HG02678 (cell line): ENCODE measurements around the gene PTGDR2.

Experiments used
- ATAC-seq: cut with Tn5 transposase; IDR thresholded peaks from one replicate; pipeline ENCODE4 v1.9.1; 2021; ENCODE audit warnings: mild to moderate bottlenecking, moderate library complexity; ENCODE audit not compliant: unreplicated experiment

Gene PTGDR2

GRCh38 chr11:60874421-60875365 is 18.9 kb upstream of the PTGDR2 start:
- no peak for ATAC-seq

DNA sequence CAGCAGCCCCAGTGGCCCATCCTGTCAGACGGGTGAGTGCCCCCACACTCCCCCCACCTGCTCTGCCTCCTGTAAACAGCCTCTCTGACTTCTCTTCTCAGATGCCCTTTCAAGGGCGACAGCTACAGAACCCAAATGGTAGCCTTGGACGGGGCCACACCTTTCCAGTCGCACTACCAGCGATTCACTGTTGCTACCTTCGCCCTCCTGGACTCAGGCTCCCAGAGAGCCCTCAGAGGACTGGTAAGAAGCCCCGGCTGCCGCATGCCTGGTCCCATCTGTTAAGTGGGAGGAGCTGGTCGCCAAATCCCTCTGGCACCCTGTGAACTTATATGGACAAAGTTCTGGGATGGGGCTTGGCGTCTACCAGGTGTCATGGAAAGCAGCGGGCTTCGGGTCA is 17.8 kb upstream of the PTGDR2 start:
- ATAC-seq = no peak

- ATAC-seq = no peak
Observed at GRCh38 chr11:60872961-60873524, 17.3 kb upstream of the PTGDR2 start.

DNA sequence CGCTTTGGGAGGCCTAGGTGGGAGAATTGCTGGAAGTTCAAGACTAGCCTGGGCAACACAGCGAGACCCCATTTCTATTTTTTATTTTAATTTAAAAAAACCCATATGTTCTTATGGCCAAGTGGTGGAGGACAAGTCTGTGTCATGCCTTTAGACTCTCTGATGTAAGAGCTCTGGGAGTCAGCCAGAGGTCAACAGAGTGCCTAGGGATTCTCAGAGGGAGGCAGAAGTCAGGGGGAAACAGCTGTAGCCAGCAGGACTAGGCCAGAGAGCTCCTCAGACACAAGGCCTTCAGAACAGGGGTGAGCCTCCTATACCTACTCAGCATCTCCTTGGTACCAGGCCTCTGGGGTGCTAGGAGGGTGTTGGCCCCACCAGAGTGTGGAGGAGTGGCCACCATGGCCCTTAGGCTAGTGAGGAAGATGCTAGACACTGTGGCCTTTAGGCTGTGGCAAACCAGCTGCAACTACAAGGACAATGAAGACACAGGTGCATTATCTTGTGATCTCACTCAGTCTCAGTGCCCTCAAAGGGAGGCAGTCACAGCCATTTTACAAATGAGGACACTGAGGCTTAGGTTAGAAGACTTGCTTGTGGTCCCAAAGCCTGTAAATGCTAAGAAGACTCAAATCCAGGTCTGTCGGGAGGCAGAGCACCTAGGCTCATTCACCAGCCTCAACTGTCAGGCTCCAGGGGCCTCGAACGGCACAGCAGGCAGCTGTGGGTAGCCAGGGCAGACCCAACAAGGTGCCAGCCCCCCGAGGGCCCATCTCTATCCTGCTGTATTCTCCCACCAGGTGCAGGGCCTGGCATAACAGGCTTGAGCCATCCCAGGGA is 16.6 kb upstream of the PTGDR2 start:
- no peak for ATAC-seq

GRCh38 chr11:60871378-60872061 is 15.8 kb upstream of the PTGDR2 start:
- no peak for ATAC-seq

DNA sequence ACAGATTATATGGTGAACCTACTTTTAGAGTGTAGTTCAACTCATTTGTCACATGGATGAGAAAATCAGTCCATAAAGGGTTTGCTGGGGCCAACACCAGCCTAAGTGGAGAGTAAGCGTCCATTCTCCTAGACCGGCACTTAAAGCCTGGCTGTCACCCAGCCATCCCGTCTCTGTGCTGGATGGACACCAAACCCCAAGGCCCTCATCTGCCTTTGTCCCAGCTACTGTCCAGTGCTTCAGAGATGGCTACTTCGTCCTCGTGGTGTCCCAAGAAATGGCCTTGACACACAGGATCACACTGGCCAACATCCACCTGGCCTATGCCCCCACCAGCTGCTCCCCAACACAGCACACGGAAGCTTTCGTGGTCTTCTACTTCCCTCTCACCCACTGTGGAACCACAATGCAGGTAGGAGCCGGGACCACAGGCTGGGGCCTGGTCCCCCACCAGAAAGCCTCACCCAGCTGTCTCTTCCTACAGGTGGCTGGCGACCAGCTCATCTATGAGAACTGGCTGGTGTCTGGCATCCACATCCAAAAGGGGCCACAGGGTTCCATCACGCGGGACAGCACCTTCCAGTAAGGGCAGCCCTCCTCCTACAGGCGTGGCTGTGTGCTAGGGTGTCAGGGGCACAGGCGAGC is 15.1 kb upstream of the PTGDR2 start:
- ATAC-seq = no peak

DNA sequence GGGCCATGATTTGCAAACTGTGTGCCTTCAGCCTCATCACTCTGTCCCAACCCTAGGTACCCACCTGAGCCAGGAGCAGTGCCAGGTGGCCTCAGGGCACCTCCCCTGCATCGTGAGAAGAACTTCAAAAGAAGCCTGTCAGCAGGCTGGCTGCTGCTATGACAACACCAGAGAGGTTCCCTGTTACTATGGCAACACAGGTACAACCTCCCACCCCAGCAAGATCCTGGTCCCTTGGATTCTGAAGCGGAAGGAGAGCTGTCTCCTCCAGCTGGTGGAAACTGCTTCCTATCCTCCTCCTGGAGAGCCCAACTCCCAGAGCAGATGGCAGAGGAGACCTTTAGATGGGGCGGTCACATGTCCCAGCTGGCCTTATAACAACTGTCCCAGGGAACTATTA is 14.5 kb upstream of the PTGDR2 start:
- ATAC-seq = no peak

- no peak for ATAC-seq
Observed at GRCh38 chr11:60869451-60869825, 13.7 kb upstream of the PTGDR2 start.

DNA sequence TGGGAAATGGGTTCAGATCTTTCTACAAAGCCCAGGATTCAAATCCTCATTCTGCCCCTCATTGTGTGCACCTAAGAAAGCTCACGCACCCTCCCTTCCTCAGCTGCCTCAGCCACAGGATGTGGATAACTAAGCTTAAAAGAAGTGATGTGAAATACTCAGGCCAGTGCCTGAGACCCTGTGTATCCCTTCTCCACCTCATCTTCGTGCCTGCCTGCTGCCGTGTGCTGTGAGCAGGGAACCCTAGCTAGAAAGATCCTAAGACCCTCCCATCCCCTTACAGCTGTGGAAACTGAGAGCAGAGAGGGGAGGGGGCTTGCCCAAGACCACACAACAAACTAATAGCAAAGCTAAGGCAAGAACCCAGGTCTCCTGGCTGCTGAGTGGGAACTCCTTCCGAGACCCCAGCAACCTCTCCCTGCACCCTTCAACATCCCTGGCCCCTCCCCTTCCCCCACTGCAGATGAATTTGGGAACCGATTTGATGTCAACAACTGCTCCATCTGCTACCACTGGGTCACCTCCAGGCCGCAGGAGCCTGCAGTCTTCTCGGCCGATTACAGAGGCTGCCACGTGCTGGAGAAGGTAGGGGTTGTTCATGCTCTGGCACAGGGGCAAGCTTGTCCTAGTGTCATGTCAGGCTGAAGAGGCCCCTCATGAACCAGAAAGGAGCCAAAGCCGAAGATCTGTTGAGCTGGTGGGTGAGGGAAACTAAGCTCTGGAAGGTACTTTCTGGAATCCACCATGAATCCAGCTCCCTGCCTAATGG is 13.1 kb upstream of the PTGDR2 start:
- ATAC-seq = no peak

DNA sequence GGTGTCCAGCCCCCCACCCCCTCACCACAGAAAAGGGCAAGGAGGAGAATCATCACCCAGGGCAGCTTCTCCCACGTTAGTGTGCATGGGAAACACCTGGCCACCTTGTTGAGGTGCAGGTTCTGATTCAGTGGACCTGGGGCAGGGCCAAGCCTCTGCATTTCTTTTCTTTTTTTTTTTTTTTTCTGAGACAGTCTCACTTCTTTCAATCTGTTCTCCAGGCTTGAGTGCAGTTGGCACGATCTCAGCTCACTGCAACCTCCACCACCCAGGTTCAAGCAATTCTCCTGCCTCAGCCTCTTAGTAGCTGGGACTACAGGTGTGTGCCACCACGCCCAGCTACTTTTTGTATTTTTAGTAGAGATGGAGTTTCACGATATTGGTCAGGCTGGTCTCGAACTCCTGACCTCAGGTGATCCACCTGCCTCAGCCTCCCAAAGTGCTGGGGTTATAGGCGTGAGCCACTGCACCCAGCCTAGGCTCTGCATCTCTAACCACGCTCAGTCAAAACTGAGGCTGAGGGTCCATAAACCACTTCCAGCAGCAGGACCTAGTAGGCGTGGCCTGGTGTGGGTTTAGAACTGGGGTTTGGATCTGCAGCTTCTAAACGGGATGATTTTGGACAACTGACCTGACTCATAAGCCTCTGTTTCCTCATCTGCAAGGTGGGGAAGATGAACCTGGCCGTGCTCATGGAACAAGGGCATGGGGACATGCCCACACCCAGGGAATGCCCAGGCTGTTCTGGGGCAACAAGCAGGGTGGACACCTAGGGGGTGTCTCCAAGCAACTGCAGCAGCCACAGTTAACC is 12.3 kb upstream of the PTGDR2 start:
- ATAC-seq = no peak

DNA sequence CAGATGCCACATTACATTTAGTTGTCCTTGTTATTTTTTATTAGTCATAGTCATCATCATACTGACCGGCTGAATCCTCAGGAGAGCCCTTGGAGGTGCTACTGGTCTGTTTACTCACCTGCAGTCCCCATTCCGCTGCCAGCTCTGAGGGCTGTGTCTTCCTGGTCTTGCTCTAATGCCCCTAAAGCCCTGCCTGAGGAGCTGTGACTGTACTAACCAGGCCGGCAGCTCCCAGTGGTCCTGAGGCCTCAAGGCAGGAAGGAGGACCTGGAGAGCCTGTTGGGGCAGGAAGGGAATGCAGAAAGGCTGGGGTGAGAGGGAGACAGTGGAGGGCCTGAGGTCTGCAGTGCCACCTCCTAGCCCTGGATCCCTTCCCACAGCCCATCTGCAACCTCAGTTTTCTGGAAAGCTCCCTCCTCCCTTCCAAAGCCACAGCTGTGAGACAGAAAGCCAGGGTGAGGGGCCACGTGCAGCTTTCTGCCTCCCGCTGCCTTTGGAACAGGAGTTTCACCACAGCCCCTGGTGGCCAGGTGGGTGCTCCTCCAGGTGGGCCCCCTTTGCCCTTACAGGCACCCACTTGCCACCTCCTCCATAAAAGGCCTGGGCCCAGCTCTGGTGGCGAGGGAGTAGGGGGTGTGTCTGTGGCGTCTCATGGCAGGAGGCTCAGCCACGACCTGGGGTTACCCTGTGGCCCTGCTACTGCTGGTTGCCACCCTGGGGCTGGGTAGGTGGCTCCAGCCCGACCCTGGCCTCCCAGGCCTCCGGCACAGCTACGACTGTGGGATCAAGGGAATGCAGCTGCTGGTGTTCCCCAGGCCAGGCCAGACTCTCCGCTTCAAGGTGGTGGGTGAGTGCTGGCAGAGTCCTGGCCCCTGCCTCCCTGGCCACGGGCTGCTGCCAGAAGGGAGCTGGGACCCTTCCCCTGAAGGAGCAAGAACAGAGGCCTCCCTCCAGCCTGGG is 11.4 kb upstream of the PTGDR2 start, which contains the start of gene ZP1:
Gene ZP1 (plus strand): TSS at position 632 of the 960 bp plus-strand sequence. CDS start 20 bp downstream, at position 652.
- ATAC-seq = no peak

DNA sequence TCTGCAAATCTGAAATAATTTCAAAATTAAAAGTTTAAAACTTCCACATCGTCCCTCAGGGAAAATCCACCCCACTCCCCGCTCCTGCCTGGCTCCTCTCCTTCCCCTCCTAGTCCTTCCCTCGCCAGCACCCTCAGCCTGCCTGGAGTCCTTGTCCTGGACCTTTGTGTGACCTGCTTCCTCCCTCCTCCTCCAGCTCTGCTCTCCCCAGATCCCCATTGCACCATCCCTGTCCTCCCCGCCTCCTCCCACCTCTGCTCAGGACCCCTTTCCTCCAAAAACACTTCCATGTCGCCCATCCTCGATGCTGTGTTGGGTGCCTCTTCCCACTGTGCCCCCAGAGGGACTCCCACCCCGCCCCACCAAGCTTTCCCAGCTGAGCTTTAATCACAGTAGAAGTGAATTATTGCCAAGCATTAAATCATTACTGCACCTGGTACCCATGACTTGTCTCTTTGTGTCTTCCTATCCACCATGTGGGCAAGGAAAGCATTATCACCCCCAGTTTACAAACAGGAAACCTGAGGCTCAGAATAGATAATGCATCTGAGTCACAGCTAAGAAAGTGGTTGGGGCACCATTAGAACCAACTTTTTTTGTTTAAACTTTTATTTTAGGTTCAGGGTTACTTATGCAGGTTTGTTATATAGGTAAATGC is 9.2 kb upstream of the PTGDR2 start:
- ATAC-seq = no peak

DNA sequence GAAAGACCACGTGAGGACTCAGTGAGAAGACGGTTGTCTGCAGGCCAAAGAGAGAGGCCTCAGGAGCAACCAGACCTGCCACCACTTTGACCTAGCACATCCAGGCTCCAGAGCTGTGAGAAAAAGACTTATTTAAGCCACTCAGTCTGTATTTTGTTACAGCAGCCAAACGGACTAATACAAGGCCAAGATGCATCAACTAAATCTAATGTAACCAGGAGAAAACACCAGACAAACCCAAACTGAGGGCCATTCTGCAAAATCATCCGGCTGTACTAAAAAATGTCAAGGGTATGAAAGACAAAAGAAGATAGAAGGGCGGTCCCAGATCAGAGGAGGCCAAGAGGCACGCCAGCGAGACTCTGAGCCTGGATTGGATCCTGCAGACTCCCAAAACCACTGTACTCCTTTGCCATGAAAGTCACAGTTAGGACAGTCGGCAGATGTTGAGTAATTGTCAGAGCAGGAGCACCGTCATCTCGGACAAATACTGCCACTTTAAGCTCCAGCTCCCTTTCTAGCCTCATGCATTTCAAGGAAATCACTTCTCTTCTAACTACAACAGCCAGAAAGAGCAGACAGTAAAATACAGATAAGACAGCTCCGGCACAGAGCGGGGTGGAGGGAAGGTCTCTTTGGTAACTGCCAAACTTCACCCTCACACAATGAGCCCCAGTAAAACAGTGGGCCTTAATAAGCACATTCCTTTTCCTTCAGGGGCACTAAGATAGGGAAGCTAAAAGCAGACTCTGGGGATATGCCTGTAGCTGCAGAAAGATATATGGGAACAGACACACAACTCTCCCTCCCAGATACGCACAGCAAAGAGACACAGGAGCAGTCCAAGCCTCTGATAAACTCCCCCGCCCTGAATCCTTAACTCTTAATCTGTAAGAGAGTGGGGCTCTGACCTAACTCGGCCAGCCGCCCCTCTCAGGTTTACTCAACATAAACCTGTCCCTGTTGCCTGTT is 8.1 kb upstream of the PTGDR2 start:
- no peak for ATAC-seq

DNA sequence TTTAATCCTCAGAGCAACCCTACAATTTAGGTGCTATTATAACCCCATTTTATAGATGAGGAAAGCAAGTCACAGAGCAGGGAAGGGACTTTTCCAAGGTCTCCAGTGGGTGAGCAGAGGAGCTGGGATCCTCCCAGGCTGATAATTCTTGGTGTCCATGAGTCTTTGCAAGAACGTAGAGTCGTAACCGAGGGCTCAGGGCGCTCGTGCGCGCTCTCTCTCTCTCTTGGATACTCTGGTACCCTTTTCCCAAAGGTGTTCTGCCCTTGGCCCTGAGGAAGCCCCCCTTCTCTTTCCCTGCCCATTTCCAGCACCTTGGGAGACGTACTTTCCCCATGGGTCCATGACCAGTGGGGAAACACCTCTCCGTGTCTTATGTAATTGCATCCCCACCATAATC is 6.4 kb upstream of the PTGDR2 start:
- ATAC-seq = no peak

DNA sequence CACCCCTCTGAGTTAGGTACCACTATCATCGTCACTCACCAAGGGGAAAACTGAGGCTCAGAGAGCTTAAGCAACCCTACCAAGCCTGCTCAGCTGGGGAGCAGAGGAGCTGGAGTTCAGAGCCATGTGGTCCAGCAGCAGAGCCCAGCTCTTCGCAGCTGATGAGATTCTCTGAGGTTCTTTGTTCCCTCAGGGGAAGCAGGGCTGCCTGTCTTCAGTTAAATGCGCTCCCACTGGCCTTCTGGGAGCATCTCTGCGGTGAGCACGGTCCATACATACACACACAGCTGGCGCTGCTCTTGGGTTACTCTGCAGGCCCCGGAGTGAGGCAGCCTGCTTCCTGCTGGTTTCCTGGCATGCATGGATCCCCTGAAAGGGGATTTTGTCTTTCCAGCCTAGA is 5.2 kb upstream of the PTGDR2 start:
- ATAC-seq = no peak

DNA sequence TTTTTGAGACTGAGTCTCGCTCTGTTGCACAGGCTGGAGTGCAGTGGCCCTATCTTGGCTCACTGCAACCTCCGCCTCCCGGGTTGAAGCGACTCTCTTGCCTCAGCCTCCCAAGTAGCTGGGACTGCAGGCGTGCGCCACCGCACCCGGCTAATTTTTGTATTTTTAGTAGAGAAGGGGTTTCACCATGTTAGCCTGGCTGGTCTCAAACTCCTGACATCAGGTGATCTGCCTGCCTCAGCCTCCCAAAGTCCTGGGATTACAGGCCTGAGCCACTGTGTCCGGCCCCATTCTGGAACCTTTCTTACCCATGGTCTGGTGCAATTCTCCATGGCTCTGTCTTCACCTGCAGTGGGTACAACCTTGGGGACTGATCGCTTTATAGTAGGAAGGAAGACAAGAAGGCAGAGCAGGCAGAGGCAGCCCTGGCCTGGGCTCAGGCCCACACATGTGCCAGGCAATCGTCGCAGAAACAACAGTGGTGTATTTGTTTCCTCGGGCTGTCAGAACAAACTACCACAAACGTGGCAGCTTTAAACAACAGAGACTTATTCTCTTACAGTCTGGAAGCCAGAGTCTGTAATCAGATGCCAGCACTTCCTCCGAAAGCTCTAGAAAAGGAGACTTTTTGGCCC is 4.0 kb upstream of the PTGDR2 start:
- no peak for ATAC-seq
